ENCODE measurements around the gene MOB3A. TPM values are rescaled to one million over a fixed set of nuclear protein-coding genes. Genes with fewer than 3 reads are reported as not detected.
"Not testable (repeated sequence)": the region's sequence is repeated elsewhere in the genome, so short reads cannot be mapped to it uniquely, and the experiment has no call there.

MOB3A gene
- total RNA-seq, 2 experiments from 2014 or later: 200 to 202 TPM

GRCh38 chr19:2091926-2092525 is 4.1 kb downstream of the MOB3A start:
- H3K27me3 Mint-ChIP-seq; H3K4me3 Mint-ChIP-seq; DNase-seq; H3K27ac Mint-ChIP-seq; H3K9me3 Mint-ChIP-seq (ENCODE audit: low read depth); ATAC-seq: not testable (repeated sequence)
- Mint-ChIP-seq H3K36me3 (peaks cover 34% of the 10 kb centered on the region), H3K4me1 (peaks cover 66% of the 10 kb centered on the region)
- CTCF ChIA-PET: interaction anchor here (0.7 to 4.8 kb wide), 5 partner anchors 8 to 50 kb away, joined by 3 to 50 read pairs (median 3); no protein-coding TSS in a partner anchor

DNA sequence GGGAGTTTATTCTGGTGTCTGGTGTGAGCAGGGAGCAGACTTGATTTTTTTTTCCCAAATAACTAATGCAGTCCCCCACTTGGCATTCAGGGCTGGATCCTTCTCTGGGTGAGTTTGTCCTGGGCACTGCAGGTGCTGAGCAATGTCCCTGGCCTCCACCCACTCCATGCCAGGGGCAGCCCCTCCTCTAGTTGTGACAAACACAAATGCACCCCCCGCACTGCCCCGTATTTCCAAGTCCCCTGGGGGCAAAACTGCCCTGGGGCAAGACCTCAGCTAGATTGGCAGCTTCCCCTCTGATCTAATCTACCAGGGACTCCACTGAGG is 6.4 kb downstream of the MOB3A start:
- Mint-ChIP-seq H3K36me3 (peaks cover 33% of the 10 kb centered on the region), H3K9me3 (ENCODE audit: low read depth) (no peaks in the 10 kb centered on the region), H3K4me1 (peaks cover 79% of the 10 kb centered on the region), H3K4me3 (peak overlapping the region; percentile 60), H3K27ac (peak overlapping the region; percentile 90), H3K27me3 (no peaks in the 10 kb centered on the region)
- no peak for DNase-seq
- no peak for ATAC-seq
- CTCF ChIA-PET: interaction anchor here (1.5 to 2.0 kb wide), 2 partner anchors 19 to 28 kb away, joined by 6 to 9 read pairs; no protein-coding TSS in a partner anchor

GRCh38 chr19:2089001-2089711 is 7.0 kb downstream of the MOB3A start:
- no peak overlapping the region for H3K4me3 Mint-ChIP-seq
- ATAC-seq: no peak
- CTCF ChIA-PET: interaction anchor here (1.5 to 2.0 kb wide), 2 partner anchors 19 to 27 kb away, joined by 6 to 9 read pairs; no protein-coding TSS in a partner anchor
- no peaks in the 10 kb centered on the region for H3K9me3 Mint-ChIP-seq (ENCODE audit: low read depth)
- H3K27ac Mint-ChIP-seq: peak overlapping the region; percentile 90
- peak; percentile 65 for DNase-seq
- H3K4me1 Mint-ChIP-seq: peaks cover 74% of the 10 kb centered on the region
- H3K36me3 Mint-ChIP-seq: peaks cover 32% of the 10 kb centered on the region
- no peaks in the 10 kb centered on the region for H3K27me3 Mint-ChIP-seq

DNA sequence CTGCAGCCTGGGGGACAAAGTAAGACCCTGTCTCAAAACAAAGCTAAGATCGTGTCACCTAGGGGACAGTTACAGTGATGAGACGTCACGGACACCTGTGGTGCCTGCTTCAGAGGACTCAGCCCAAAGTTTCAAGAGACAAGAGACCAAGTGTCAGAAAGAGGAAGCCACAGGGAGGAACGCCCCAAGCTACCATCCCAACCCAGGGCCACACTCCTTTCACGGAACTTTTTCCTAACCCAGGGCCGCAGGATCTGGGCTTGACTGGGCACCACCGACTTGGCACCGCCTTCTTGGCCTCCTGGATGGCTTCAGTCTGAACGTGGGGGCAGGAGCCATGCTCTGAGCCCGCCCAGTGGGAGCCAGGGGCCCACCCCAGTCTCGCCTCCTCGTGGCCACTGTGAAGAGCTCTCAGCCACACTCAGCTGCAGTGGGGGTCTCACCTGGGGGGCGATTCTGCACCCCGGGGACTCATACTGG is 8.5 kb downstream of the MOB3A start:
- H3K4me1 Mint-ChIP-seq: peaks cover 67% of the 10 kb centered on the region
- H3K27me3 Mint-ChIP-seq: no peaks in the 10 kb centered on the region
- H3K36me3 Mint-ChIP-seq: peaks cover 38% of the 10 kb centered on the region
- H3K4me3 Mint-ChIP-seq: peak overlapping the region; percentile 44
- CTCF ChIA-PET: interaction anchor here (0.6 to 2.2 kb wide), 13 partner anchors 8 to 374 kb away, joined by 3 to 8 read pairs (median 4); partner anchors contain the start of genes AP3D1 and MOB3A
- H3K9me3 Mint-ChIP-seq (ENCODE audit: low read depth): no peaks in the 10 kb centered on the region
- H3K27ac Mint-ChIP-seq: peak overlapping the region; percentile 90
- DNase-seq (peak; percentile 58), ATAC-seq (peak; percentile 12)

- peak overlapping the region; percentile 44 for H3K4me3 Mint-ChIP-seq
- H3K4me1 Mint-ChIP-seq: peaks cover 63% of the 10 kb centered on the region
- not testable (repeated sequence) for ATAC-seq; H3K27me3 Mint-ChIP-seq; H3K9me3 Mint-ChIP-seq (ENCODE audit: low read depth); DNase-seq
- peaks cover 45% of the 10 kb centered on the region for H3K36me3 Mint-ChIP-seq
- CTCF ChIA-PET: interaction anchor here (0.8 to 2.2 kb wide), 9 partner anchors 9 to 212 kb away, joined by 3 to 8 read pairs (median 4); partner anchors contain the start of genes AP3D1 and MOB3A
- H3K27ac Mint-ChIP-seq: peak overlapping the region; percentile 90
Measured at GRCh38 chr19:2086695-2087620, 9.2 kb downstream of the MOB3A start.

DNA sequence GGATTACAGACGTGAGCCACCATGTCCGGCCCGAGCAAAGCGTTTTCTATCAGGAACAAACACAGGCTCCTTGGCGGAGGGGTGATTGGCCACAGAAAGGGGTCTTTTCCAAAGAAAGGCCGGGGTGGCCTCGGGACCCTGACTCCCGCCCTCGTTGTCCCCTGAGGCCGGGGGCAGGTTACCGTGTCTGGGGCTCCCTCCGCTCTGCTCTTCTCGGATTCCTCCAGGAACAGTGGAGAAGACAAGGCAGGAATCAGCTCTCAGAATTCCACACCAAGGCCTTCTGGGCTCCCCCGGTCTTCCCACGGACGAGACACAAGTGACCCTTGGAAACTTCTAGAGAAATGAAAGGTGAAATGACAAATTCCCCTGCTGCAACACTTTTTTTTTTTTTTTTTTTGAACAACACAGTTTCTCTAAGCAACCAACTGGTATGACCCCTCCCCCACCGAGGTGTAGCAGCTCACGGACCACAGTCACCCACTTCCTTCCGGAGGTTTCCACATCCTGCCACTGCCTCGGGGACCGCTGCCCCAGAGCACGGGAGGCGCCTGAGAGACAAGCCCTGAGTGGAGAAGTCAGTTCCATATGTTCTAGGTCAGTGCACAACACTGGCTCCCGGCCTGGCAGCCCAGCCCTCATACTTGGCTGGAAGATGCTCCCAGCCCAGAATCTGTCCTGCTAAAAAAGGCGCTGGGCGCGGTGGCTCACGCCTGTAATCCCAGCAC is 11.0 kb downstream of the MOB3A start:
- Mint-ChIP-seq H3K27me3 (no peaks in the 10 kb centered on the region), H3K9me3 (ENCODE audit: low read depth) (no peaks in the 10 kb centered on the region), H3K4me1 (peaks cover 64% of the 10 kb centered on the region), H3K36me3 (peaks cover 55% of the 10 kb centered on the region), H3K27ac (peak overlapping the region; percentile 98), H3K4me3 (peak overlapping the region; percentile 99)
- ATAC-seq (peak; percentile 59), DNase-seq (peak; percentile 98)
- CTCF ChIA-PET: interaction anchor here (0.8 to 4.5 kb wide), 8 partner anchors 9 to 188 kb away, joined by 3 to 50 read pairs (median 4); partner anchors contain the start of genes MKNK2 and MOB3A

DNA sequence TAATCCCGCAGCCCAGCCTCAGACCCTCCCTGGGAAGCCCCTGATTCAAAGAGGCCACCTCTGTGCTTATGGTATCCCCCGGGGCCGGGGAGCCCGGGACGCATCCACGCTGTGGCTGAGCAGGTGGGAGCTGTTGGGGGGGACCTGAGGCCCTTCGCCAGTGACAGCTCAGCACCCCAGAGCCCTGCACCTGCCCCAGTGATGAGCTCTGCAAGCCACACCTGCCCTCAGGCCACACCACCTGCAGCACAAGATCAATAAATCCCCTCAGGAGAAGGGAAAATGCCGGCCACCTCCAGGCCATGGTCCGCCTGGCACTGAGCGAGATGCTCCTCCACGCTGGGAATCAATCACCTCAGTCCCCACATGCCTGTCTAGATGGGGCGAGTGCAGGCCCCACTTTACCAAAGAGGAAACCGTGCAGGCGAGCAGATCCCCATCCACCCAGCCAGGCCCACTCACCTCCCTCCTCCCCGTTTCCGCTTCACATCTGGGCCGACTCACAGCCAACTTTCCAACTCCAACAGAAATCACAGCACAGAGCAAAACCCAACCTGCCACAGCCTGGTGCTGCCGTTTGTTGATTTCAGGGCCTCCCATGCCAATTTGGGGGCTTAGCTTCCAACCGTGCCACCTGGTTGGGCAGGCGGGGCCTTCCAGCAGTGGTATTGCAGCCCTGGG is 12.8 kb downstream of the MOB3A start:
- Mint-ChIP-seq H3K27ac (peak overlapping the region; percentile 98), H3K4me3 (peak overlapping the region; percentile 99), H3K27me3 (no peaks in the 10 kb centered on the region), H3K36me3 (peaks cover 68% of the 10 kb centered on the region), H3K4me1 (peaks cover 58% of the 10 kb centered on the region), H3K9me3 (ENCODE audit: low read depth) (no peaks in the 10 kb centered on the region)
- CTCF ChIA-PET: interaction anchor here (0.5 to 4.8 kb wide), 12 partner anchors 7 to 209 kb away, joined by 3 to 50 read pairs (median 6); partner anchors contain the start of genes IZUMO4, MKNK2 and MOB3A
- DNase-seq (peak; percentile 90), ATAC-seq (peak; percentile 38)

GRCh38 chr19:2081873-2082810 is 14.0 kb downstream of the MOB3A start:
- Mint-ChIP-seq H3K36me3 (peaks cover 76% of the 10 kb centered on the region), H3K4me1 (peaks cover 47% of the 10 kb centered on the region), H3K27ac (peak overlapping the region; percentile 98), H3K27me3 (no peaks in the 10 kb centered on the region), H3K9me3 (ENCODE audit: low read depth) (no peaks in the 10 kb centered on the region), H3K4me3 (peak overlapping the region; percentile 99)
- CTCF ChIA-PET: interaction anchor here (1.1 to 4.8 kb wide), 8 partner anchors 9 to 154 kb away, joined by 3 to 50 read pairs (median 4); partner anchors contain the start of gene MOB3A
- DNase-seq (peak; percentile 83), ATAC-seq (peak; percentile 40)

DNA sequence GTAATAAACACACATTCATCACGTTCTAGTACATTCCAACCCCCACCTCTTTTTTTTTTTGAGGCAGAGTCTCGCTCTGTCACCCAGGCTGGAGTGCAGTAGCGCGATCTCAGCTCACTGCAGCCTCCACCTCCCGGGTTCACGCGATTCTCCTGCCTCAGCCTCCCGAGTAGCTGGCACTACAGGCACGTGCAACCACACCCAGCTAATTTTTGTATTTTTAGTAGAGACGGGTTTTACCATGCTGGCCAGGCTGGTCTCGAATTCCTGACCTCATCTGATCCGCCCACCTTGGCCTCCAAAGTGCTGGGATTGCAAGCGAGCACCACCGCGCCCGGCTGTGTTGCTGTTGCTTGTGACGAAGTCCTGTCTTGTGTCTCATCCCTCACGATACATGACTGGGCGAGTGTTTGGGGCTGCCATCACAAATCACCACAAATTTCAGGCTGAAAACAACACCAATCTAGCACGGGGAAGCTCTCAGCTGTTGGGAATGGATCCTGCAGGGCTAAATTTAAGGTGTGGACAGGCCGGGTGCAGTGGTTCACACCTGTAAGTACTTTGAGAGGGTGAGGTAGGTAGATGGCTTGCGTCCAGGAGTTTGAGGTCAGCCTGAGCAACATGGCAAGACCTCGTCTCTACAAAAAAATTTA is 15.7 kb downstream of the MOB3A start:
- Mint-ChIP-seq H3K4me3 (peak overlapping the region; percentile 52), H3K4me1 (peaks cover 41% of the 10 kb centered on the region), H3K27me3 (no peaks in the 10 kb centered on the region), H3K27ac (peak overlapping the region; percentile 98), H3K9me3 (ENCODE audit: low read depth) (no peaks in the 10 kb centered on the region), H3K36me3 (peaks cover 85% of the 10 kb centered on the region)
- CTCF ChIA-PET: interaction anchor here (4.8 kb wide), 1 partner anchor 11 kb away, joined by 31 read pairs; no protein-coding TSS in a partner anchor
- ATAC-seq (no peak), DNase-seq (no peak)

GRCh38 chr19:2079865-2080301 is 16.2 kb downstream of the MOB3A start:
- DNase-seq (no peak), ATAC-seq (no peak)
- Mint-ChIP-seq H3K4me1 (peaks cover 40% of the 10 kb centered on the region), H3K36me3 (peaks cover 82% of the 10 kb centered on the region), H3K9me3 (ENCODE audit: low read depth) (no peaks in the 10 kb centered on the region), H3K27me3 (no peaks in the 10 kb centered on the region), H3K4me3 (peak overlapping the region; percentile 52), H3K27ac (peak overlapping the region; percentile 56)
- CTCF ChIA-PET: interaction anchor here (4.8 kb wide), 1 partner anchor 11 kb away, joined by 31 read pairs; no protein-coding TSS in a partner anchor
